CD4-positive, CD25-positive, alpha-beta regulatory T cell (primary cell): Measurements from ENCODE around the gene LFNG. TPM values are rescaled to one million over a fixed set of nuclear protein-coding genes. Genes with fewer than 3 reads are reported as not detected.

Source experiments
- ATAC-seq, 2 donors: fragments of 150-1000 bp; cut with Tn5 transposase; one replicate each; pipeline ENCODE4 v1.10.0; 2021; ENCODE audit warnings: low read depth in 2 of 2, moderate number of reproducible peaks in 2 of 2, moderate library complexity in 1 of 2
- DNase-seq, 3 donors: peaks; one replicate each; pipeline versions ENCODE4 v3.0.0 to v3.0.0-alpha.2; 2012 to 2022; ENCODE audit warnings: mixed read lengths in 1 of 3
- H3K27ac ChIP-seq: one replicate; pipeline ENCODE4 v1.7.0; 2013; ENCODE audit warnings: mild to moderate bottlenecking, low read length; ENCODE audit not compliant: insufficient read depth, poor library complexity, severe bottlenecking
- H3K27me3 ChIP-seq: one replicate; pipeline ENCODE4 v1.7.0; 2013; ENCODE audit warnings: low read length; ENCODE audit not compliant: control insufficient read depth, insufficient read depth
- H3K36me3 ChIP-seq: one replicate; pipeline ENCODE4 v1.7.0; 2013; ENCODE audit warnings: mild to moderate bottlenecking, low read length, moderate library complexity; ENCODE audit not compliant: control insufficient read depth, insufficient read depth
- H3K4me1 ChIP-seq: 2 replicates; pipeline ENCODE4 v1.7.0; 2013; ENCODE audit warnings: mild to moderate bottlenecking, low read length; ENCODE audit not compliant: insufficient read depth, control insufficient read depth, poor library complexity, severe bottlenecking
- H3K4me3 ChIP-seq: one replicate; pipeline ENCODE4 v1.7.0; 2013; ENCODE audit warnings: low read depth, mild to moderate bottlenecking, low read length, moderate library complexity
- H3K9me3 ChIP-seq, 2 experiments: 1 replicate in 1 of 2; 2 replicates in 1 of 2; pipeline ENCODE4 v1.7.0; 2013; ENCODE audit warnings: low read length in 2 of 2, mild to moderate bottlenecking in 1 of 2, moderate library complexity in 1 of 2; ENCODE audit not compliant: control insufficient read depth in 2 of 2
- H3K27ac Mint-ChIP-seq, 3 donors: one replicate each; pipeline ENCODE4 v1.8.0; 2020 to 2022; ENCODE audit warnings: mild to moderate bottlenecking in 3 of 3, mixed read lengths in 3 of 3, moderate library complexity in 2 of 3
- H3K27me3 Mint-ChIP-seq: one replicate; pipeline ENCODE4 v1.8.0; 2022; ENCODE audit warnings: mild to moderate bottlenecking, mixed read lengths
- H3K36me3 Mint-ChIP-seq: one replicate; pipeline ENCODE4 v1.8.0; 2020; ENCODE audit warnings: mixed read lengths
- H3K4me1 Mint-ChIP-seq, 4 donors: one replicate each; pipeline ENCODE4 v1.8.0; 2020 to 2022; ENCODE audit warnings: mixed read lengths in 4 of 4, mild to moderate bottlenecking in 1 of 4
- H3K4me3 Mint-ChIP-seq, 4 donors: one replicate each; pipeline ENCODE4 v1.8.0; 2020 to 2022; ENCODE audit warnings: mild to moderate bottlenecking in 4 of 4, mixed read lengths in 4 of 4, moderate library complexity in 3 of 4
- H3K9me3 Mint-ChIP-seq, 7 donors: one replicate each; pipeline ENCODE4 v1.8.0; 2020 to 2022; ENCODE audit warnings: mixed read lengths in 7 of 7, mild to moderate bottlenecking in 3 of 7, moderate library complexity in 2 of 7
- polyA plus RNA-seq, 4 donors: library from polyadenylated mRNA; unstranded; fragments of 300-500 nt; fragmentation: Illumina TruSeq; gene quantifications; one replicate each; pipeline ENCODE4 v1.2.3, GENCODE V29; 2021
- total RNA-seq: library from RNA; stranded (reverse); gene quantifications from one replicate; pipeline ENCODE4 v1.2.3, GENCODE V29; 2022

The LFNG gene
- total and polyA plus RNA-seq, 5 donors from 2014 or later, result 2.1 to 215 (median 3.3) TPM

- no peaks in the 10 kb centered on the region for H3K27me3 ChIP-seq
- Mint-ChIP-seq H3K36me3 (no peaks in the 10 kb centered on the region), H3K9me3 (peaks cover 0 to 8% (median 0%) of the 10 kb centered on the region in 7 donors), H3K27ac (no peak overlapping the region), H3K27me3 (peaks cover 17% of the 10 kb centered on the region), H3K4me1 (peaks cover 0 to 3% (median 2%) of the 10 kb centered on the region in 4 donors), H3K4me3 (no peak overlapping the region)
- DNase-seq, result no peak
- no peak overlapping the region for H3K4me3 ChIP-seq
- H3K27ac ChIP-seq, result no peak overlapping the region
- no peaks in the 10 kb centered on the region for H3K36me3 ChIP-seq
- H3K4me1 ChIP-seq, result no peaks in the 10 kb centered on the region
- H3K9me3 ChIP-seq, result no peaks in the 10 kb centered on the region
- ATAC-seq, result no peak
Measured at GRCh38 chr7:2488272-2488645, 31.3 kb upstream of the LFNG start.

GRCh38 chr7:2488681-2489080 lies 30.9 kb upstream of the LFNG start:
- H3K36me3 Mint-ChIP-seq, result no peaks in the 10 kb centered on the region
- Histone ChIP-seq H3K36me3 (no peaks in the 10 kb centered on the region), H3K4me1 (no peaks in the 10 kb centered on the region), H3K27ac (no peak overlapping the region), H3K4me3 (no peak overlapping the region), H3K9me3 (no peaks in the 10 kb centered on the region), H3K27me3 (no peaks in the 10 kb centered on the region)
- H3K4me3 Mint-ChIP-seq, result no peak overlapping the region
- peaks cover 17% of the 10 kb centered on the region for H3K27me3 Mint-ChIP-seq
- peaks cover 0 to 8% (median 0%) of the 10 kb centered on the region in 7 donors for H3K9me3 Mint-ChIP-seq
- H3K27ac Mint-ChIP-seq, result peak overlapping the region in 2 of 3 donors; percentile 76 to 78
- ATAC-seq, result no peak
- no peak for DNase-seq
- H3K4me1 Mint-ChIP-seq, result peaks cover 0 to 3% (median 2%) of the 10 kb centered on the region in 4 donors

GRCh38 chr7:2490181-2490651 lies 29.4 kb upstream of the LFNG start:
- H3K36me3 ChIP-seq, result no peaks in the 10 kb centered on the region
- peaks cover 0 to 3% (median 2%) of the 10 kb centered on the region in 4 donors for H3K4me1 Mint-ChIP-seq
- no peak overlapping the region for H3K27ac Mint-ChIP-seq
- H3K4me3 ChIP-seq, result no peak overlapping the region
- H3K36me3 Mint-ChIP-seq, result no peaks in the 10 kb centered on the region
- no peak for DNase-seq
- H3K9me3 ChIP-seq, result no peaks in the 10 kb centered on the region
- H3K4me1 ChIP-seq, result no peaks in the 10 kb centered on the region
- no peak for ATAC-seq
- H3K27me3 Mint-ChIP-seq, result peaks cover 17% of the 10 kb centered on the region
- no peak overlapping the region for H3K27ac ChIP-seq
- no peak overlapping the region for H3K4me3 Mint-ChIP-seq
- H3K27me3 ChIP-seq, result no peaks in the 10 kb centered on the region
- peaks cover 0 to 6% (median 0%) of the 10 kb centered on the region in 7 donors for H3K9me3 Mint-ChIP-seq

DNA sequence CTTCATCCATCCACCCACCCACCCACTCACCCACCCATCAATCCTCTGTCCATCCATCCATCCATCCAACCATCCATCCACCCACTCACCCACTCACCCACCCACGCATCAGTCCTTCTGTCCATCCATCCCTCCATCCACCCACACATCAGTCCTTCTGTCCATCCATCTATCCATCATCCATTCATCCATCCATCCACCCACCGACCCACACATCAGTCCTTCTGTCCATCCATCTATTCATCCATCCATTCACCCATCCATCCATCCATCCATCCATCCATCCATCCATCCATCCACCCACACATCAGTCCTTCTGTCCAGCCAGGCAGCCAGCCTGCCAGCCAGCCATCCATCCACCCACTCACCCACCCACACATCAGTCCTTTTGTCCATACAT lies 27.5 kb upstream of the LFNG start:
- Histone ChIP-seq H3K4me1 (no peaks in the 10 kb centered on the region), H3K27me3 (no peaks in the 10 kb centered on the region), H3K9me3 (no peaks in the 10 kb centered on the region), H3K36me3 (no peaks in the 10 kb centered on the region), H3K27ac (no peak overlapping the region), H3K4me3 (no peak overlapping the region)
- ATAC-seq (no peak), DNase-seq (no peak)
- H3K4me3 Mint-ChIP-seq, result no peak overlapping the region
- H3K4me1 Mint-ChIP-seq, result peaks cover 0 to 5% (median 2%) of the 10 kb centered on the region in 4 donors
- no peaks in the 10 kb centered on the region for H3K36me3 Mint-ChIP-seq
- H3K27ac Mint-ChIP-seq, result peak overlapping the region in 1 of 3 donors; percentile 52
- peaks cover 20% of the 10 kb centered on the region for H3K27me3 Mint-ChIP-seq
- peaks cover 0 to 5% (median 0%) of the 10 kb centered on the region in 7 donors for H3K9me3 Mint-ChIP-seq

GRCh38 chr7:2493205-2494164 lies 26.1 kb upstream of the LFNG start:
- Mint-ChIP-seq H3K27me3 (peaks cover 26% of the 10 kb centered on the region), H3K27ac (peak overlapping the region in 1 of 3 donors; percentile 59), H3K9me3 (peaks cover 0 to 4% (median 0%) of the 10 kb centered on the region in 7 donors), H3K4me1 (peaks cover 0 to 5% (median 2%) of the 10 kb centered on the region in 4 donors), H3K36me3 (no peaks in the 10 kb centered on the region), H3K4me3 (no peak overlapping the region)
- no peak for DNase-seq
- Histone ChIP-seq H3K4me3 (no peak overlapping the region), H3K27me3 (no peaks in the 10 kb centered on the region), H3K36me3 (no peaks in the 10 kb centered on the region), H3K4me1 (peaks cover 6% of the 10 kb centered on the region), H3K27ac (no peak overlapping the region), H3K9me3 (no peaks in the 10 kb centered on the region)
- ATAC-seq, result no peak

- Mint-ChIP-seq H3K27ac (peak overlapping the region in 1 of 3 donors; percentile 26), H3K27me3 (peaks cover 20% of the 10 kb centered on the region), H3K4me3 (no peak overlapping the region), H3K36me3 (no peaks in the 10 kb centered on the region), H3K4me1 (peaks cover 0 to 2% (median 0%) of the 10 kb centered on the region in 4 donors), H3K9me3 (peaks cover 0 to 2% (median 0%) of the 10 kb centered on the region in 7 donors)
- Histone ChIP-seq H3K4me3 (no peak overlapping the region), H3K9me3 (no peaks in the 10 kb centered on the region), H3K27ac (no peak overlapping the region), H3K36me3 (no peaks in the 10 kb centered on the region), H3K27me3 (no peaks in the 10 kb centered on the region), H3K4me1 (peaks cover 6% of the 10 kb centered on the region)
- DNase-seq, result no peak
- ATAC-seq, result no peak
Measured at GRCh38 chr7:2494191-2495130, 25.1 kb upstream of the LFNG start.
